ENCODE measurements around the gene BAAT.

BAAT gene

GRCh38 chr9:101354765-101355708 is 29.8 kb downstream of the BAAT start:
- no peak for TF ChIP-seq CTCF (IDR thresholded peaks at IDR 0.05; ENCODE audit: insufficient read depth, missing control alignments)
- DNase-seq (ENCODE audit: insufficient read length, low spot score) = no peak
- no peak for FAIRE-seq

GRCh38 chr9:101354143-101354764 is 30.6 kb downstream of the BAAT start:
- FAIRE-seq (no peak), DNase-seq (ENCODE audit: insufficient read length, low spot score) (no peak)
- no peak for TF ChIP-seq CTCF (IDR thresholded peaks at IDR 0.05; ENCODE audit: insufficient read depth, missing control alignments)

DNA sequence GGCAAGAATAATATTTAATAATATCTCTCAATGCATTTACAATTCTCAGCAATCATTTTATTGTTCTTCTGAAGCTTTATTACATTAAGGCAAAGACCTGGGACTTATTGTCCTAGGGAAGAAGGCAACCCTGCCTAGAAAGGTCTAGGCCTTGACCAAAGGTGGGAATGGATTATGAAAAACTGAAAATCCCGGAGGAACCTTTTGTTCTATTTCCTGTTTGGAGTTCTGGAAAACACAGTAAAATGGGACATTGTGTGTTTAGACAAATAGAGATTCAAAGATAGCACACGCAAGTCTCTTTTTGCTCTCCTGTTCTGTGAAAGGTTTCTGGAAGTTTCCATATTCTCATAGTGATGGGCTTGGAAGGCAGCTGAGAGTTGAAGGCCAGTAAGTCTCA is 31.1 kb downstream of the BAAT start:
- DNase-seq (ENCODE audit: insufficient read length, low spot score) = no peak
- FAIRE-seq = no peak
- TF ChIP-seq CTCF (IDR thresholded peaks at IDR 0.05; ENCODE audit: insufficient read depth, missing control alignments) = no peak

GRCh38 chr9:101352892-101353463 is 31.8 kb downstream of the BAAT start:
- no peak for TF ChIP-seq CTCF (IDR thresholded peaks at IDR 0.05; ENCODE audit: insufficient read depth, missing control alignments)
- FAIRE-seq = no peak
- no peak for DNase-seq (ENCODE audit: insufficient read length, low spot score)

- FAIRE-seq (no peak), DNase-seq (ENCODE audit: insufficient read length, low spot score) (no peak)
- no peak for TF ChIP-seq CTCF (IDR thresholded peaks at IDR 0.05; ENCODE audit: insufficient read depth, missing control alignments)
Measured at GRCh38 chr9:101350285-101350684, 34.5 kb downstream of the BAAT start.

DNA sequence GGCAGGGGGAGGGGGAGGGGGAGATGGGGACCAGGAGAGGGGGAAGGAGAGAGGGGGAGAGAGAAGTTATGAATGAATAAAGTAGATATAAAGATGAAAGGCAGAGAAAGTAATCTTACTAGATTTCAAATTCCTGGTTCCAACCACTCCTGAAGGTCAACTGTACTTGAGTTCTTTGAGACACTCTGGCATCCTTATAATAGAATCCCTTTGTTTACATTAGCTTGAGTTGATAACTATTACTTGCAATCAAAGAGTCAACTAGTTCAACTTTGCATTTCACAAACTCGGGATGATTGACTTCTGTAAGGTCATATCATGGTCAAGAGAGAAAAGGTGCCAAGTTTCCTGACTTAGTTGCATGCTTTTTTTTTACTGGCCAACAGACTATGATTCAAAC is 42.2 kb downstream of the BAAT start:
- no peak for TF ChIP-seq CTCF (IDR thresholded peaks at IDR 0.05; ENCODE audit: insufficient read depth, missing control alignments)
- FAIRE-seq = no peak
- no peak for DNase-seq (ENCODE audit: insufficient read length, low spot score)

Data from D721Med (cell line).